ENCODE data around the gene SLC24A3. TPM values are rescaled to one million over a fixed set of nuclear protein-coding genes. Genes with fewer than 3 reads are reported as not detected.

Gene SLC24A3
- total RNA-seq, 4 donors from 2014 or later = 4.2 to 6.4 (median 5.6) TPM

- Histone ChIP-seq H3K27ac (no peak overlapping the region), H3K4me3 (no peak overlapping the region), H3K9me3 (no peaks in the 10 kb centered on the region), H3K36me3 (no peaks in the 10 kb centered on the region), H3K4me1 (peaks cover 3% of the 10 kb centered on the region), H3K27me3 (no peaks in the 10 kb centered on the region)
- no peak for TF ChIP-seq EP300 (IDR thresholded peaks at IDR 0.05)
- no peak for TF ChIP-seq POLR2A (IDR thresholded peaks at IDR 0.05)
- WGBS = 98% methylated on average over 3 of the region's 3 CpGs
- DNase-seq (ENCODE audit: low spot score in 2 of 2) = no peak
Measured at GRCh38 chr20:19564261-19564660, 351.8 kb downstream of the SLC24A3 start.

- WGBS = 92% methylated on average over 2 of the region's 2 CpGs
- H3K9me3 ChIP-seq = no peaks in the 10 kb centered on the region
- H3K4me3 ChIP-seq = no peak overlapping the region
- H3K4me1 ChIP-seq = peaks cover 3% of the 10 kb centered on the region
- no peak for DNase-seq (ENCODE audit: low spot score in 2 of 2)
- H3K27ac ChIP-seq = no peak overlapping the region
- H3K36me3 ChIP-seq = no peaks in the 10 kb centered on the region
- no peak for TF ChIP-seq CTCF (IDR thresholded peaks at IDR 0.05)
- no peak for TF ChIP-seq EP300 (IDR thresholded peaks at IDR 0.05)
- TF ChIP-seq POLR2A (IDR thresholded peaks at IDR 0.05) = no peak
- no peak for TF ChIP-seq POLR2AphosphoS5 (IDR thresholded peaks at IDR 0.05)
- no peaks in the 10 kb centered on the region for H3K27me3 ChIP-seq
Measured at GRCh38 chr20:19565736-19566135, 353.3 kb downstream of the SLC24A3 start.

GRCh38 chr20:19566226-19566945 is 353.9 kb downstream of the SLC24A3 start:
- H3K27ac ChIP-seq = no peak overlapping the region
- no peak for DNase-seq (ENCODE audit: low spot score in 2 of 2)
- TF ChIP-seq POLR2A (IDR thresholded peaks at IDR 0.05) = no peak
- no peak for TF ChIP-seq POLR2AphosphoS5 (IDR thresholded peaks at IDR 0.05)
- no peak for TF ChIP-seq EP300 (IDR thresholded peaks at IDR 0.05)
- TF ChIP-seq CTCF (IDR thresholded peaks at IDR 0.05) = no peak
- H3K4me1 ChIP-seq = peaks cover 2% of the 10 kb centered on the region
- no peaks in the 10 kb centered on the region for H3K9me3 ChIP-seq
- H3K4me3 ChIP-seq = no peak overlapping the region
- H3K27me3 ChIP-seq = no peaks in the 10 kb centered on the region
- H3K36me3 ChIP-seq = no peaks in the 10 kb centered on the region
- 49% methylated on average over 3 of the region's 3 CpGs for WGBS

- Histone ChIP-seq H3K27ac (no peak overlapping the region), H3K36me3 (no peaks in the 10 kb centered on the region), H3K4me3 (no peak overlapping the region), H3K27me3 (no peaks in the 10 kb centered on the region), H3K9me3 (no peaks in the 10 kb centered on the region), H3K4me1 (no peaks in the 10 kb centered on the region)
- DNase-seq (ENCODE audit: low spot score in 2 of 2) = no peak
- TF ChIP-seq CTCF (IDR thresholded peaks at IDR 0.05) (no peak), POLR2AphosphoS5 (IDR thresholded peaks at IDR 0.05) (no peak), EP300 (IDR thresholded peaks at IDR 0.05) (no peak), POLR2A (IDR thresholded peaks at IDR 0.05) (no peak)
- WGBS = 98% methylated on average over 2 of the region's 2 CpGs
Measured at GRCh38 chr20:19568128-19568527, 355.7 kb downstream of the SLC24A3 start.

- H3K4me1 ChIP-seq = no peaks in the 10 kb centered on the region
- no peaks in the 10 kb centered on the region for H3K9me3 ChIP-seq
- 93% methylated on average over 2 of the region's 2 CpGs for WGBS
- H3K27me3 ChIP-seq = no peaks in the 10 kb centered on the region
- TF ChIP-seq EP300 (IDR thresholded peaks at IDR 0.05) (no peak), CTCF (IDR thresholded peaks at IDR 0.05) (no peak), POLR2AphosphoS5 (IDR thresholded peaks at IDR 0.05) (no peak), POLR2A (IDR thresholded peaks at IDR 0.05) (no peak)
- DNase-seq (ENCODE audit: low spot score in 2 of 2) = no peak
- no peak overlapping the region for H3K4me3 ChIP-seq
- no peak overlapping the region for H3K27ac ChIP-seq
- H3K36me3 ChIP-seq = no peaks in the 10 kb centered on the region
Measured at GRCh38 chr20:19571996-19572395, 359.6 kb downstream of the SLC24A3 start.

All from suprapubic skin (tissue), 4 donors.